Prostate gland (tissue), 2 donors: ENCODE results near the gene RGS2. TPM values are rescaled to one million over a fixed set of nuclear protein-coding genes. Genes with fewer than 3 reads are reported as not detected.

Experiments
- DNase-seq: peaks from one replicate; pipeline ENCODE4 v3.0.0-alpha.2; 2019; ENCODE audit warnings: low spot score
- H3K27ac ChIP-seq, 2 donors: fragments of 200-600 bp; sonication (generic); 2 replicates each; pipeline ENCODE4 v1.5.1; 2017 to 2019
- H3K27me3 ChIP-seq: fragments of 200-600 bp; sonication (generic); replicated peaks from 2 replicates; pipeline ENCODE4 v1.5.1; 2019; ENCODE audit not compliant: insufficient read depth
- H3K36me3 ChIP-seq, 2 donors: fragments of 200-600 bp; sonication (generic); 1 replicate in 1 of 2; 2 replicates in 1 of 2; pipeline versions ENCODE4 v1.5.1 to v1.8.1; 2017 to 2019
- H3K4me1 ChIP-seq: fragments of 200-600 bp; sonication (generic); replicated peaks from 2 replicates; pipeline ENCODE4 v1.5.1; 2019
- H3K4me3 ChIP-seq, 2 donors: fragments of 200-600 bp; sonication (generic); 2 replicates each; pipeline ENCODE4 v1.5.1; 2017 to 2019
- H3K9me3 ChIP-seq: fragments of 200-600 bp; sonication (generic); 2 replicates; pipeline ENCODE4 v1.5.1; 2017
- POLR2A ChIP-seq: fragments of 450-650 bp; IDR thresholded peaks from one replicate; pipeline ENCODE4 v1.6.1; 2016; ENCODE audit warnings: antibody characterized with exemption, mild to moderate bottlenecking
- POLR2AphosphoS5 ChIP-seq: sonication (generic); formaldehyde crosslinking; IDR thresholded peaks from one replicate; pipeline ENCODE4 v1.6.1; 2017; ENCODE audit warnings: antibody characterized with exemption
- WGBS: methylation state at CpG from one replicate; pipeline ENCODE4 v1.1.5; 2018; 5-methylcytosine and 5-hydroxymethylcytosine counted together
- intact Hi-C: fragments of 100-400 bp; cut with DNase I; formaldehyde crosslinking; loops from one replicate; pipeline ENCODE4 v1.14.2; 2022
- total RNA-seq, 2 donors: library from RNA; depleted of rRNA; stranded (reverse); fragments of >200 nt; gene quantifications; one replicate each; pipeline ENCODE4 v1.1.0, GENCODE V29; 2016
- TF ChIP-seq, protein P1 (sequence below), 4 experiments: fragments of 200-600 bp in 2 of 4; fragments of 450-650 bp in 2 of 4; sonication (generic) in 2 of 4; IDR thresholded peaks; 1 replicate in 3 of 4; 2 replicates in 1 of 4; pipeline ENCODE4 v1.5.1; 2016 to 2019; ENCODE audit warnings: antibody characterized with exemption in 4 of 4, mild to moderate bottlenecking in 2 of 4, moderate library complexity in 2 of 4

The RGS2 gene
- total RNA-seq, 2 donors from 2014 or later: 70.2 to 129 TPM

DNA sequence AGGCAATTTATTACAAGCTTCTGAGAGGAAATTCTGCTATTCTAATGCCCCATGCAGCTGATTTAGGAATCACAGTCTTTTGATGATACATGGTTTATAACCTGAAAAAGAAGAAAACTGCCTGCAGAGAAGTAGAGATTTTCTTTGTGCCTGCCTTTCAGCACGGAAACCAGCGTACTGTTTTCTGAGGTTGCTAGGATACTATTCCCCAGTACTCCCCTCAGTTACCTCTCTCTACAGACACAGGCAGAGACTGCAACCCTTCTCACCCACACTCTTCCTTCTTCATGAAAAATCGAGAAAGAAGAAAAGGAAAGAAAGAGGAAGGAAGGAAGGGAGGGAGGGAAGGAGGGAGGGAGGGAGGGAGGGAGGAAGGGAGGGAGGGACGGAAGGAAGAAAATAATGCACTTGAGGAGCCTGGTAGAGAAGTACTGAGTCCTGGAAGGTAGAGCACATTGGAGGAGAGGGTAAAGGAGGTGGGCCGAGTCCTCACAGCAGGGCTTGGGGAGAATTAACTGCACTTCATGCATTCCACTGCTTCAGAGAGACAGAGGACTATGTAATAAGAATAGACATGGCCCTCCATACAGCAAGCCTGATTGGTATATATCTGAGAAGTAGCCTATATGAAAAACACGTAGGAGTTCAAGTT, 21.9 kb downstream of the RGS2 start:
- 47% methylated on average over 6 of the region's 6 CpGs for WGBS
- Histone ChIP-seq H3K27ac (no peak overlapping the region), H3K9me3 (no peaks in the 10 kb centered on the region), H3K4me1 (no peaks in the 10 kb centered on the region), H3K4me3 (no peak overlapping the region), H3K27me3 (no peaks in the 10 kb centered on the region), H3K36me3 (no peaks in the 10 kb centered on the region)
- DNase-seq: no peak
- TF ChIP-seq POLR2A: no peak
- no peak for TF ChIP-seq POLR2AphosphoS5
- TF ChIP-seq, protein P1, sequence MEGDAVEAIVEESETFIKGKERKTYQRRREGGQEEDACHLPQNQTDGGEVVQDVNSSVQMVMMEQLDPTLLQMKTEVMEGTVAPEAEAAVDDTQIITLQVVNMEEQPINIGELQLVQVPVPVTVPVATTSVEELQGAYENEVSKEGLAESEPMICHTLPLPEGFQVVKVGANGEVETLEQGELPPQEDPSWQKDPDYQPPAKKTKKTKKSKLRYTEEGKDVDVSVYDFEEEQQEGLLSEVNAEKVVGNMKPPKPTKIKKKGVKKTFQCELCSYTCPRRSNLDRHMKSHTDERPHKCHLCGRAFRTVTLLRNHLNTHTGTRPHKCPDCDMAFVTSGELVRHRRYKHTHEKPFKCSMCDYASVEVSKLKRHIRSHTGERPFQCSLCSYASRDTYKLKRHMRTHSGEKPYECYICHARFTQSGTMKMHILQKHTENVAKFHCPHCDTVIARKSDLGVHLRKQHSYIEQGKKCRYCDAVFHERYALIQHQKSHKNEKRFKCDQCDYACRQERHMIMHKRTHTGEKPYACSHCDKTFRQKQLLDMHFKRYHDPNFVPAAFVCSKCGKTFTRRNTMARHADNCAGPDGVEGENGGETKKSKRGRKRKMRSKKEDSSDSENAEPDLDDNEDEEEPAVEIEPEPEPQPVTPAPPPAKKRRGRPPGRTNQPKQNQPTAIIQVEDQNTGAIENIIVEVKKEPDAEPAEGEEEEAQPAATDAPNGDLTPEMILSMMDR (IDR thresholded peaks at IDR 0.05): no peak
- intact Hi-C loops: no loop called here

DNA sequence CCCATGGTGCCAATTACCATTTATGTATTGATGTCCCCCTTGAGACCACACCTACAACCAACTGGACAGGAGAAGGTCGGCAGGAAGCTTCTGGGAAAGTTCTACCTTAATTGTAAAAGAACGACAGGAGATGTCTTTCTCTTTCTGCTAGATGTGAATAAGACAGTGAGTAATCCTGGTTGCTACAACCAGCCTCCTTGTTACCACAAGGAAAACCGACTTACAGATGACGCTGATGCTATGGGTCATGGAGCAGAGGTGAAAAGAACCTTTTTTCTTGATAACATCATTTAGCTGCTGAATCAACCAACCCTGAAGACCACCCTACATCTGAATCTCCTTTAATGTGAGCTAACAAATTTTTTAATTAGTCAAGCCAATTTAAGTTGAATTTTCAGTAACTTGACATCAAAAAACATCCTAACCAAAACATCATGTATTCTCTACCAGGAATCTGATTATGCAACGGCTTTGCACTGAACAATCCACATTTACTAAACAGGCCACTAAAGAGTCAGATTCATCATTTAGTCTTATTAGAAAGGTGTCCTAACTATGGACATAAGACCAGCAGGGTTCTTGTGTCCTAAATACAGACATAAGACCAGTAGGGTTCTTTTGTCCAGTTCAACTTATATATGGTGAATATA, 23.0 kb downstream of the RGS2 start:
- intact Hi-C loops: no loop called here
- no peaks in the 10 kb centered on the region for H3K36me3 ChIP-seq

DNA sequence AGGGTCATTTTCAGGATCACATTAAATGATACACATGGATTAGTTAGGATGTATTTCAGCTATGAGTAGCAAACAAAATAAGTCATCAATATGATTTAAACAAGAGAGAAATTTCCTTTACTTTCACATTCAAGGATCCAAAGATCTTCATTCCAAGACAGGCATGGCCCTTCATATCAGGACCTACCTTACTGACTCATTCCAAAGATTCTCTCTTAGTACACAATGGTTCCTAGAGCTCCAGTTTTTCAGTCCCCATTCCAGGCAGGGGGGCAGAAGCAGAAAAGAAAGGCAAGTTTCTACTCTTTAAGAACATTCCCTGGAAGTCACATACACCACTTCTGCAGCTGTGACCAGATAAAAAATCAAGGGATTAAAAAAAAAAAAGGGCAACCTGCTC, 23.7 kb downstream of the RGS2 start:
- TF ChIP-seq, protein P1 (IDR thresholded peaks at IDR 0.05): no peak
- no peak for TF ChIP-seq POLR2A
- no peak for TF ChIP-seq POLR2AphosphoS5
- Histone ChIP-seq H3K36me3 (no peaks in the 10 kb centered on the region), H3K4me1 (no peaks in the 10 kb centered on the region), H3K9me3 (no peaks in the 10 kb centered on the region), H3K27ac (no peak overlapping the region), H3K4me3 (no peak overlapping the region), H3K27me3 (no peaks in the 10 kb centered on the region)
- intact Hi-C loops: no loop called here
- no peak for DNase-seq

More for the DNA sequence above, 23.0 kb downstream of the RGS2 start:
- H3K4me3 ChIP-seq: no peak overlapping the region
- H3K27ac ChIP-seq: no peak overlapping the region
- WGBS: 94% methylated on average over 5 of the region's 5 CpGs
- H3K9me3 ChIP-seq: no peaks in the 10 kb centered on the region
- no peaks in the 10 kb centered on the region for H3K4me1 ChIP-seq
- no peak for TF ChIP-seq POLR2AphosphoS5
- TF ChIP-seq, protein P1 (IDR thresholded peaks at IDR 0.05): no peak
- TF ChIP-seq POLR2A: no peak
- H3K27me3 ChIP-seq: no peaks in the 10 kb centered on the region
- DNase-seq: no peak

DNA sequence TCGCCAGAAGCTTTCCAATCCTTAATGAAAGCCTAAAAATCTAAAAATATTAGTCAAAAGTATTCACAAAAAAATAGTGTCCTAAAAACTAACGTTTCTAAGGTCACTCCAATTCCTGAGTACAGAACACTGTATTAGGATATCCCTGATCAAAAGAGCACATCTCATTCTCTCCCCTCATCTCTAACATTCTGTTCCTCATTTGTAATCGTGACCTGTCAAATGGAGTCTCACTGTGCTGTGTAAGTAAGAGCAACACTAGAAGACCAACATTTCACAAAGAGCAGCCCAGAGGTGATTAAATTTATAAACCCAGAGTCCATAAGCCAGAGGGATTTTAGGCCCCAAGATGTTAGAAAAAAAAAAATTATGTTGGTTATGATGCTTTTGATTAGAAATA, 26.3 kb downstream of the RGS2 start:
- no peak for DNase-seq
- Histone ChIP-seq H3K9me3 (no peaks in the 10 kb centered on the region), H3K4me3 (no peak overlapping the region), H3K36me3 (no peaks in the 10 kb centered on the region), H3K27ac (peak overlapping the region; percentile 25 to 49), H3K27me3 (no peaks in the 10 kb centered on the region), H3K4me1 (no peaks in the 10 kb centered on the region)
- intact Hi-C loops: no loop called here
- TF ChIP-seq, protein P1 (IDR thresholded peaks at IDR 0.05): no peak
- TF ChIP-seq POLR2AphosphoS5: peak; percentile 27
- 27% methylated on average over 3 of the region's 3 CpGs for WGBS
